H9 (cell line): ENCODE data around the gene CRCP. TPM values are rescaled to one million over a fixed set of nuclear protein-coding genes. Genes with fewer than 3 reads are reported as not detected.
"Not testable (repeated sequence)": the region's sequence is repeated elsewhere in the genome, so short reads cannot be mapped to it uniquely, and the experiment has no call there.

Experiments
- DNase-seq: peaks from one replicate; pipeline ENCODE4 v3.0.0-alpha.2; 2017
- H2AFZ ChIP-seq: one replicate; pipeline ENCODE4 v1.6.1; 2013; ENCODE audit warnings: mild to moderate bottlenecking, low read length, control low read depth, moderate library complexity
- H2AK5ac ChIP-seq: 2 replicates; pipeline ENCODE4 v1.6.1; 2013; ENCODE audit warnings: low read length, control low read depth, mixed read lengths; ENCODE audit not compliant: insufficient read length
- H2BK120ac ChIP-seq: one replicate; pipeline ENCODE4 v1.6.1; 2013; ENCODE audit warnings: low read depth, mild to moderate bottlenecking, low read length, control low read depth, inconsistent platforms; ENCODE audit not compliant: poor library complexity, severe bottlenecking
- H2BK12ac ChIP-seq: 2 replicates; pipeline ENCODE4 v1.6.1; 2013; ENCODE audit warnings: low read length, control low read depth, mixed read lengths, low read depth; ENCODE audit not compliant: insufficient read length
- H2BK15ac ChIP-seq: 2 replicates; pipeline ENCODE4 v1.6.1; 2013; ENCODE audit warnings: low read depth, low read length, control low read depth
- H2BK20ac ChIP-seq: one replicate; pipeline ENCODE4 v1.6.1; 2013; ENCODE audit warnings: low read depth, mild to moderate bottlenecking, low read length, control low read depth, inconsistent platforms; ENCODE audit not compliant: poor library complexity, severe bottlenecking
- H2BK5ac ChIP-seq: 2 replicates; pipeline ENCODE4 v1.6.1; 2013; ENCODE audit warnings: low read length, control low read depth, mixed read lengths; ENCODE audit not compliant: insufficient read length
- H3K14ac ChIP-seq: 2 replicates; pipeline ENCODE4 v1.6.1; 2013; ENCODE audit warnings: low read length, control low read depth; ENCODE audit not compliant: insufficient read depth
- H3K18ac ChIP-seq: 2 replicates; pipeline ENCODE4 v1.6.1; 2013; ENCODE audit warnings: low read depth, mild to moderate bottlenecking, mixed read lengths, low read length, control low read depth; ENCODE audit not compliant: insufficient read length
- H3K23ac ChIP-seq: 2 replicates; pipeline ENCODE4 v1.6.1; 2013; ENCODE audit warnings: low read length, control low read depth, mixed read lengths, low read depth; ENCODE audit not compliant: insufficient read length
- H3K23me2 ChIP-seq: 2 replicates; pipeline ENCODE4 v1.6.1; 2013; ENCODE audit warnings: low read depth, mild to moderate bottlenecking, mixed read lengths, low read length, control low read depth; ENCODE audit not compliant: insufficient read length, poor library complexity, severe bottlenecking
- H3K27ac ChIP-seq: 2 replicates; pipeline ENCODE4 v1.5.1; 2013; ENCODE audit warnings: low read length, control low read depth, mixed read lengths, low read depth; ENCODE audit not compliant: insufficient read length
- H3K27me3 ChIP-seq: 2 replicates; pipeline ENCODE4 v1.6.1; 2013; ENCODE audit warnings: low read length, control low read depth, inconsistent platforms; ENCODE audit not compliant: insufficient read depth
- H3K4ac ChIP-seq: 2 replicates; pipeline ENCODE4 v1.6.1; 2013; ENCODE audit warnings: low read depth, mild to moderate bottlenecking, control low read depth, inconsistent platforms, low read length, moderate library complexity
- H3K4me1 ChIP-seq: 2 replicates; pipeline ENCODE4 v1.6.1; 2013; ENCODE audit warnings: low read length, control low read depth, inconsistent platforms; ENCODE audit not compliant: insufficient read depth
- H3K4me2 ChIP-seq: 2 replicates; pipeline ENCODE4 v1.6.1; 2013; ENCODE audit warnings: low read length, control low read depth, mixed read lengths; ENCODE audit not compliant: insufficient read length, insufficient read depth
- H3K56ac ChIP-seq: 2 replicates; pipeline ENCODE4 v1.6.1; 2013; ENCODE audit warnings: low read depth, mild to moderate bottlenecking, mixed read lengths, low read length, control low read depth; ENCODE audit not compliant: insufficient read length
- H3K79me1 ChIP-seq: 2 replicates; pipeline ENCODE4 v1.6.1; 2013; ENCODE audit warnings: low read depth, mild to moderate bottlenecking, moderate library complexity, low read length, control low read depth, inconsistent platforms; ENCODE audit not compliant: insufficient read depth, poor library complexity, severe bottlenecking
- H3K79me2 ChIP-seq: 2 replicates; pipeline ENCODE4 v1.6.1; 2013; ENCODE audit warnings: low read length, control low read depth, inconsistent platforms; ENCODE audit not compliant: insufficient read depth
- H3K9ac ChIP-seq: 2 replicates; pipeline ENCODE4 v1.6.1; 2013; ENCODE audit warnings: low read length, control low read depth, mixed read lengths; ENCODE audit not compliant: insufficient read length; ENCODE audit errors: extremely low read depth
- H3K9me3 ChIP-seq: one replicate; pipeline ENCODE4 v1.6.1; 2013; ENCODE audit warnings: low read depth, low read length, inconsistent platforms; ENCODE audit not compliant: control insufficient read depth
- H3T11ph ChIP-seq: one replicate; pipeline ENCODE4 v1.6.1; 2013; ENCODE audit warnings: mild to moderate bottlenecking, low read length, control low read depth, inconsistent platforms
- H4K20me1 ChIP-seq: one replicate; pipeline ENCODE4 v1.6.1; 2013; ENCODE audit not compliant: control insufficient read depth, insufficient read length, insufficient read depth
- H4K5ac ChIP-seq: 2 replicates; pipeline ENCODE4 v1.6.1; 2013; ENCODE audit warnings: low read depth, mild to moderate bottlenecking, mixed read lengths, low read length, control low read depth; ENCODE audit not compliant: insufficient read length
- H4K8ac ChIP-seq: replicated peaks from 2 replicates; pipeline ENCODE4 v1.6.1; 2013; ENCODE audit warnings: low read length, control low read depth, mixed read lengths, low read depth; ENCODE audit not compliant: insufficient read length
- H4K91ac ChIP-seq: 2 replicates; pipeline ENCODE4 v1.6.1; 2013; ENCODE audit warnings: low read depth, mild to moderate bottlenecking, moderate library complexity, mixed read lengths, low read length, control low read depth; ENCODE audit not compliant: insufficient read length
- H3K27ac Mint-ChIP-seq, 3 experiments: 2 replicates in 2 of 3; 3 replicates in 1 of 3; pipeline ENCODE4 v1.8.0; 2020 to 2021; ENCODE audit warnings: mixed read lengths in 3 of 3, mild to moderate bottlenecking in 1 of 3, moderate library complexity in 1 of 3
- H3K27me3 Mint-ChIP-seq: 2 replicates; pipeline ENCODE4 v1.8.0; 2021; ENCODE audit warnings: low read depth, mild to moderate bottlenecking, moderate library complexity, mixed read lengths
- H3K36me3 Mint-ChIP-seq, 3 experiments: 2 replicates in 2 of 3; 3 replicates in 1 of 3; pipeline ENCODE4 v1.8.0; 2020 to 2021; ENCODE audit warnings: low read depth in 3 of 3, mixed read lengths in 3 of 3; ENCODE audit not compliant: insufficient read depth in 1 of 3
- H3K4me1 Mint-ChIP-seq, 2 experiments: 2 replicates each; pipeline ENCODE4 v1.8.0; 2020; ENCODE audit warnings: mixed read lengths in 2 of 2
- H3K4me3 Mint-ChIP-seq, 2 experiments: 2 replicates in 1 of 2; 3 replicates in 1 of 2; pipeline ENCODE4 v1.8.0; 2020 to 2021; ENCODE audit warnings: mild to moderate bottlenecking in 2 of 2, mixed read lengths in 2 of 2, moderate library complexity in 1 of 2
- H3K9me3 Mint-ChIP-seq, 2 experiments: 2 replicates in 1 of 2; 3 replicates in 1 of 2; pipeline ENCODE4 v1.8.0; 2020; ENCODE audit warnings: mild to moderate bottlenecking in 2 of 2, mixed read lengths in 2 of 2, moderate library complexity in 1 of 2
- WGBS: extraction: QIAGEN DNeasy Blood & Tissue Kit; methylation state at CpG from one replicate; pipeline ENCODE4 v1.1.7; 2013; ENCODE audit warnings: missing lambda C conversion rate, low lambda C conversion rate, mixed read lengths; ENCODE audit not compliant: insufficient read length; ENCODE audit errors: extremely low coverage; 5-methylcytosine and 5-hydroxymethylcytosine counted together
- total RNA-seq: library from RNA; stranded (reverse); gene quantifications from 2 replicates; pipeline ENCODE4 v1.2.1, GENCODE V29; 2021
- TF ChIP-seq, protein P1 (sequence below): fragments of 200-600 bp; sonication (generic); conservative IDR thresholded peaks from 3 replicates; pipeline ENCODE4 v1.8.0; 2021; ENCODE audit warnings: antibody characterized with exemption, mild to moderate bottlenecking

Gene CRCP
- total RNA-seq, 1 experiment from 2014 or later: 39.0 TPM

- Histone ChIP-seq H3K4ac (no peak overlapping the region), H4K8ac (no peak overlapping the region), H3K23me2 (no peaks in the 10 kb centered on the region), H3K9ac (no peak overlapping the region), H3K4me2 (no peak overlapping the region), H2BK20ac (no peak overlapping the region), H3K18ac (no peak overlapping the region), H2BK15ac (no peak overlapping the region), H3K23ac (no peak overlapping the region), H4K91ac (no peak overlapping the region), H3T11ph (no peak overlapping the region), H2AFZ (no peak overlapping the region), H2BK5ac (no peak overlapping the region), H3K79me2 (peaks cover 2% of the 10 kb centered on the region; the same call in 1 of the 2 replicates), H3K9me3 (no peaks in the 10 kb centered on the region), H4K20me1 (no peaks in the 10 kb centered on the region), H3K27ac (no peak overlapping the region), H3K14ac (no peak overlapping the region), H2BK120ac (no peak overlapping the region), H2BK12ac (no peak overlapping the region), H4K5ac (no peak overlapping the region), H2AK5ac (no peak overlapping the region), H3K27me3 (no peaks in the 10 kb centered on the region), H3K56ac (no peak overlapping the region), H3K79me1 (peaks cover 2% of the 10 kb centered on the region), H3K4me1 (no peaks in the 10 kb centered on the region)
- TF ChIP-seq, protein P1, sequence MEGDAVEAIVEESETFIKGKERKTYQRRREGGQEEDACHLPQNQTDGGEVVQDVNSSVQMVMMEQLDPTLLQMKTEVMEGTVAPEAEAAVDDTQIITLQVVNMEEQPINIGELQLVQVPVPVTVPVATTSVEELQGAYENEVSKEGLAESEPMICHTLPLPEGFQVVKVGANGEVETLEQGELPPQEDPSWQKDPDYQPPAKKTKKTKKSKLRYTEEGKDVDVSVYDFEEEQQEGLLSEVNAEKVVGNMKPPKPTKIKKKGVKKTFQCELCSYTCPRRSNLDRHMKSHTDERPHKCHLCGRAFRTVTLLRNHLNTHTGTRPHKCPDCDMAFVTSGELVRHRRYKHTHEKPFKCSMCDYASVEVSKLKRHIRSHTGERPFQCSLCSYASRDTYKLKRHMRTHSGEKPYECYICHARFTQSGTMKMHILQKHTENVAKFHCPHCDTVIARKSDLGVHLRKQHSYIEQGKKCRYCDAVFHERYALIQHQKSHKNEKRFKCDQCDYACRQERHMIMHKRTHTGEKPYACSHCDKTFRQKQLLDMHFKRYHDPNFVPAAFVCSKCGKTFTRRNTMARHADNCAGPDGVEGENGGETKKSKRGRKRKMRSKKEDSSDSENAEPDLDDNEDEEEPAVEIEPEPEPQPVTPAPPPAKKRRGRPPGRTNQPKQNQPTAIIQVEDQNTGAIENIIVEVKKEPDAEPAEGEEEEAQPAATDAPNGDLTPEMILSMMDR: no peak
- Mint-ChIP-seq H3K27ac (peak overlapping the region in 1 of 3 experiments; percentile 66; a peak in 2 of 7 replicates), H3K36me3 (peaks cover 0 to 9% (median 2%) of the 10 kb centered on the region in 3 experiments; a peak in 3 of 7 replicates), H3K9me3 (peaks cover 4 to 6% of the 10 kb centered on the region in 2 experiments; a peak in 2 of 5 replicates), H3K4me1 (peaks cover 10 to 11% of the 10 kb centered on the region in 2 experiments; a peak in 3 of 4 replicates), H3K4me3 (no peak overlapping the region), H3K27me3 (no peaks in the 10 kb centered on the region; the same call in 1 of the 2 replicates)
- WGBS: no CpG with 5 or more reads among the region's 9 CpGs
- DNase-seq: no peak
Observed at GRCh38 chr7:66110856-66111255, 3.8 kb upstream of the CRCP start.

- H3K4me1 Mint-ChIP-seq: peaks cover 11 to 17% of the 10 kb centered on the region in 2 experiments
- H3K4ac ChIP-seq, H3K56ac ChIP-seq, H4K20me1 ChIP-seq, H2BK12ac ChIP-seq, H2AK5ac ChIP-seq, H2BK15ac ChIP-seq, H3K9me3 ChIP-seq, H2BK20ac ChIP-seq, H3K9ac ChIP-seq, H4K5ac ChIP-seq, H3K27me3 Mint-ChIP-seq, DNase-seq, H3K23ac ChIP-seq, H3K27me3 ChIP-seq, H3K9me3 Mint-ChIP-seq, H3K18ac ChIP-seq, H3K14ac ChIP-seq, H3K36me3 Mint-ChIP-seq, H3K27ac ChIP-seq, H3T11ph ChIP-seq, H3K4me2 ChIP-seq, H2BK5ac ChIP-seq, H4K91ac ChIP-seq, H2BK120ac ChIP-seq, H3K4me1 ChIP-seq, H4K8ac ChIP-seq, H2AFZ ChIP-seq, H3K23me2 ChIP-seq: not testable (repeated sequence)
- peak overlapping the region; percentile 60 to 99; a peak in 4 of 5 replicates for H3K4me3 Mint-ChIP-seq
- H3K79me2 ChIP-seq: peaks cover 30% of the 10 kb centered on the region; the same call in 1 of the 2 replicates
- peak overlapping the region in 1 of 3 experiments; percentile 29; a peak in 1 of 7 replicates for H3K27ac Mint-ChIP-seq
- H3K79me1 ChIP-seq: peaks cover 13% of the 10 kb centered on the region
- WGBS: no CpG with 5 or more reads among the region's 12 CpGs
Observed at GRCh38 chr7:66116680-66117420, 2.2 kb downstream of the CRCP start.
